ENCODE data around the gene CABYR.

DNA sequence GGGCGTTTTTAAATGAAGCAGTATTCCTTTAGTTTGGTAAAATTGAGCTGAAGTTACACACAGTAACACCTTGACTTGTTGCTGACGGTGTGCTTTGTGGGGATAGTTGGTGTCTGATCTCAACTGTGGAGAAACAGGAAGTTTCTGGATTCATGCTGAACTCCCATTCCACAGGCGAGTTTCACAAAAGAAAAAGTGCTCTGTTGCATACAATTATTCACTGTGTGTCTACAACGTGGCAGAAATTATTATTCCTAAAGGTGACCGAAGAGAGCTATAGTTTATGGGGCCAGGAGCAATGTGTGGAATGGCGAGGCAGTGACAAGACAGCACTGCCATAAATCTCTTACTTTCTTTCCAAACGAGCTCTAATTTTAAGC lies 463 bp upstream of the CABYR start:
- no peak for TF ChIP-seq CTCF (IDR thresholded peaks at IDR 0.05; ENCODE audit: insufficient read depth, low read depth, low read length)
- TF ChIP-seq EZH2 (IDR thresholded peaks at IDR 0.05; ENCODE audit: insufficient read depth, low read length): no peak

Measured in astrocyte (in vitro differentiated cells and primary cell).